Measurements from ENCODE around the gene TERT.
"Not testable (repeated sequence)": the region's sequence is repeated elsewhere in the genome, so short reads cannot be mapped to it uniquely, and the experiment has no call there.

TERT gene

GRCh38 chr5:1330847-1331831 is 36.3 kb upstream of the TERT start:
- no peak for DNase-seq

GRCh38 chr5:1330146-1330846 is 35.4 kb upstream of the TERT start:
- no peak for DNase-seq

- DNase-seq = no peak
These were observed 34.3 kb upstream of the TERT start for GRCh38 chr5:1329111-1329579.

- not testable (repeated sequence) for DNase-seq
These were observed 33.6 kb upstream of the TERT start for GRCh38 chr5:1328237-1329110.

- not testable (repeated sequence) for DNase-seq
These were observed 32.3 kb upstream of the TERT start for GRCh38 chr5:1326901-1327756.

GRCh38 chr5:1326532-1326875 is 31.6 kb upstream of the TERT start:
- DNase-seq = not testable (repeated sequence)

GRCh38 chr5:1325870-1326531 is 31.1 kb upstream of the TERT start:
- DNase-seq = no peak

GRCh38 chr5:1325191-1325741 is 30.4 kb upstream of the TERT start:
- DNase-seq = no peak

- DNase-seq = no peak
These were observed 29.9 kb upstream of the TERT start for GRCh38 chr5:1324719-1325190.

- no peak for DNase-seq
These were observed 29.4 kb upstream of the TERT start for GRCh38 chr5:1324301-1324700.

- DNase-seq = no peak
These were observed 28.9 kb upstream of the TERT start for GRCh38 chr5:1323803-1324173.

- DNase-seq = no peak
These were observed 28.3 kb upstream of the TERT start for GRCh38 chr5:1322955-1323802.

- no peak for DNase-seq
These were observed 27.4 kb upstream of the TERT start for GRCh38 chr5:1322036-1322900.

- DNase-seq = no peak
These were observed 26.7 kb upstream of the TERT start for GRCh38 chr5:1321576-1321975.

- no peak for DNase-seq
These were observed 25.8 kb upstream of the TERT start for GRCh38 chr5:1320436-1321344.

GRCh38 chr5:1319436-1320256 is 24.8 kb upstream of the TERT start:
- DNase-seq = no peak

- DNase-seq = no peak
These were observed 23.9 kb upstream of the TERT start for GRCh38 chr5:1318659-1319251.

Data from hematopoietic multipotent progenitor cell treated with erythropoietin and hydrocortisone succinate and interleukin-3 and kit ligand, for 4 days (in vitro differentiated cells).